CD14-positive monocyte (primary cell): ENCODE measurements around the gene B3GNT4. TPM values are rescaled to one million over a fixed set of nuclear protein-coding genes. Genes with fewer than 3 reads are reported as not detected.
A peak's percentile ranks its signal among the peaks of the same experiment; 100 is the strongest.

Source experiments
- DNase-seq, 3 donors: peaks; one replicate each; pipeline ENCODE4 v3.0.0-alpha.2; 2011 to 2022
- H2AFZ ChIP-seq: 2 replicates; pipeline ENCODE4 v1.6.0; 2012; ENCODE audit warnings: mild to moderate bottlenecking, low read depth, low read length, inconsistent platforms; ENCODE audit not compliant: insufficient read depth, poor library complexity, severe bottlenecking
- H3K27ac ChIP-seq, 2 donors: 1 replicate in 1 of 2; 2 replicates in 1 of 2; pipeline ENCODE4 v1.5.1; 2012 to 2013; ENCODE audit warnings: low read length in 2 of 2, control low read depth in 1 of 2, inconsistent platforms in 1 of 2, low read depth in 1 of 2, mild to moderate bottlenecking in 1 of 2
- H3K27me3 ChIP-seq, 2 donors: one replicate each; pipeline versions ENCODE4 v1.6.0 to v1.6.1; 2011 to 2013; ENCODE audit warnings: low read length in 2 of 2; ENCODE audit not compliant: control insufficient read depth in 2 of 2, insufficient read depth in 2 of 2
- H3K36me3 ChIP-seq, 2 donors: replicated peaks in 1 of 2; 1 replicate in 1 of 2; 2 replicates in 1 of 2; pipeline versions ENCODE4 v1.5.1 to v1.6.1; 2012 to 2013; ENCODE audit warnings: low read length in 2 of 2, control low read depth in 1 of 2, inconsistent platforms in 1 of 2, mild to moderate bottlenecking in 1 of 2; ENCODE audit not compliant: insufficient read depth in 2 of 2, control insufficient read depth in 1 of 2
- H3K4me1 ChIP-seq, 2 donors: 1 replicate in 1 of 2; 2 replicates in 1 of 2; pipeline versions ENCODE4 v1.5.1 to v1.6.1; 2012 to 2013; ENCODE audit warnings: low read length in 2 of 2, control low read depth in 1 of 2, inconsistent platforms in 1 of 2, mild to moderate bottlenecking in 1 of 2, moderate library complexity in 1 of 2; ENCODE audit not compliant: insufficient read depth in 2 of 2, control insufficient read depth in 1 of 2
- H3K4me2 ChIP-seq: replicated peaks from 2 replicates; pipeline ENCODE3; 2012; ENCODE audit warnings: low read length, moderate library complexity, mild to moderate bottlenecking; ENCODE audit not compliant: poor library complexity, severe bottlenecking; ENCODE audit errors: extremely low read depth
- H3K4me3 ChIP-seq, 3 experiments: fragments of 200-600 bp in 1 of 3; sonication (generic) in 1 of 3; replicated peaks in 1 of 3; 1 replicate in 2 of 3; 2 replicates in 1 of 3; pipeline ENCODE4 v1.5.1; 2011 to 2013; ENCODE audit warnings: low read length in 3 of 3, mild to moderate bottlenecking in 3 of 3, control low read depth in 2 of 3, low read depth in 2 of 3, inconsistent platforms in 1 of 3, moderate library complexity in 1 of 3
- H3K79me2 ChIP-seq: 2 replicates; pipeline ENCODE4 v1.6.0; 2012; ENCODE audit warnings: mild to moderate bottlenecking, control low read depth, inconsistent platforms, low read length, moderate library complexity; ENCODE audit not compliant: insufficient read depth
- H3K9ac ChIP-seq: 2 replicates; pipeline ENCODE4 v1.6.0; 2017; ENCODE audit warnings: low read length, mild to moderate bottlenecking; ENCODE audit not compliant: insufficient read depth, poor library complexity, severe bottlenecking
- H3K9me3 ChIP-seq, 2 donors: replicated peaks in 1 of 2; 1 replicate in 1 of 2; 2 replicates in 1 of 2; pipeline versions ENCODE4 v1.5.1 to v1.6.1; 2012 to 2013; ENCODE audit warnings: low read length in 2 of 2, control low read depth in 1 of 2; ENCODE audit not compliant: control insufficient read depth in 1 of 2, insufficient read depth in 1 of 2
- H4K20me1 ChIP-seq: 2 replicates; pipeline ENCODE4 v1.6.0; 2012; ENCODE audit warnings: mild to moderate bottlenecking, low read length, control low read depth, moderate library complexity; ENCODE audit not compliant: insufficient read depth
- H3K27ac Mint-ChIP-seq, 7 donors: one replicate each; pipeline ENCODE4 v1.8.0; 2020; ENCODE audit warnings: mild to moderate bottlenecking in 7 of 7, mixed read lengths in 7 of 7, moderate library complexity in 6 of 7, inconsistent platforms in 2 of 7
- H3K27me3 Mint-ChIP-seq, 3 donors: one replicate each; pipeline ENCODE4 v1.8.0; 2021 to 2022; ENCODE audit warnings: low read depth in 3 of 3, mild to moderate bottlenecking in 3 of 3, mixed read lengths in 3 of 3, moderate library complexity in 3 of 3, inconsistent platforms in 1 of 3
- H3K36me3 Mint-ChIP-seq, 2 donors: one replicate each; pipeline ENCODE4 v1.8.0; 2020; ENCODE audit warnings: mixed read lengths in 2 of 2, inconsistent platforms in 1 of 2, mild to moderate bottlenecking in 1 of 2
- H3K4me1 Mint-ChIP-seq: one replicate; pipeline ENCODE4 v1.8.0; 2020; ENCODE audit warnings: mild to moderate bottlenecking, mixed read lengths
- H3K4me3 Mint-ChIP-seq, 2 donors: one replicate each; pipeline ENCODE4 v1.8.0; 2020; ENCODE audit warnings: mild to moderate bottlenecking in 2 of 2, mixed read lengths in 2 of 2, moderate library complexity in 1 of 2
- H3K9me3 Mint-ChIP-seq, 7 donors: one replicate each; pipeline ENCODE4 v1.8.0; 2020 to 2022; ENCODE audit warnings: mixed read lengths in 7 of 7, mild to moderate bottlenecking in 6 of 7, moderate library complexity in 6 of 7, inconsistent platforms in 2 of 7
- CTCF ChIP-seq: fragments of 200-600 bp; IDR thresholded peaks from one replicate; pipeline ENCODE4 v1.8.0; 2022; ENCODE audit warnings: antibody characterized with exemption, mild to moderate bottlenecking
- WGBS: methylation state at CpG from one replicate; pipeline ENCODE4 v1.1.5; 2013; ENCODE audit warnings: missing lambda C conversion rate; ENCODE audit not compliant: insufficient coverage; 5-methylcytosine and 5-hydroxymethylcytosine counted together
- intact Hi-C, 2 donors: fragments of 100-400 bp; cut with micrococcal nuclease; formaldehyde crosslinking; loops; one replicate each; pipeline versions ENCODE4 v1.15.0 to v1.15.1; 2023
- polyA plus RNA-seq, 3 donors: library from polyadenylated mRNA; depleted of rRNA in 1 of 3; unstranded in 2 of 3; stranded (reverse) in 1 of 3; fragments of 300-500 nt in 2 of 3; fragments of >200 nt in 1 of 3; fragmentation: Illumina TruSeq in 2 of 3; gene quantifications; 1 replicate in 2 of 3; 2 replicates in 1 of 3; pipeline ENCODE4 v1.2.3, GENCODE V29; 2012 to 2021

The B3GNT4 gene
- polyA plus RNA-seq, 3 donors, result not detected

GRCh38 chr12:122206111-122206881 is 2.8 kb downstream of the B3GNT4 start:
- intact Hi-C loops, result no loop called here
- no peak overlapping the region for H3K4me2 ChIP-seq
- no peak overlapping the region for H3K4me3 ChIP-seq
- H3K27ac ChIP-seq, result no peak overlapping the region
- Mint-ChIP-seq H3K27ac (no peak overlapping the region), H3K27me3 (peaks cover 35 to 48% (median 44%) of the 10 kb centered on the region in 3 donors), H3K4me1 (peaks cover 18% of the 10 kb centered on the region), H3K9me3 (peaks cover 0 to 18% (median 8%) of the 10 kb centered on the region in 7 donors), H3K4me3 (peak overlapping the region in 1 of 2 donors; percentile 83), H3K36me3 (peaks cover 34 to 46% of the 10 kb centered on the region in 2 donors)
- H3K36me3 ChIP-seq, result peaks cover 38 to 46% of the 10 kb centered on the region in 2 donors
- peaks cover 12 to 26% of the 10 kb centered on the region in 2 donors for H3K4me1 ChIP-seq
- H3K9me3 ChIP-seq, result peaks cover 0 to 19% of the 10 kb centered on the region in 2 donors
- no peak overlapping the region for H2AFZ ChIP-seq
- TF ChIP-seq CTCF, result no peak
- H4K20me1 ChIP-seq, result peaks cover 12% of the 10 kb centered on the region
- no peak for DNase-seq
- H3K79me2 ChIP-seq, result no peaks in the 10 kb centered on the region
- WGBS, result 79% methylated on average over 24 of the region's 27 CpGs
- peaks cover 23 to 46% of the 10 kb centered on the region in 2 donors for H3K27me3 ChIP-seq
- no peak overlapping the region for H3K9ac ChIP-seq

GRCh38 chr12:122206976-122207375 is 3.5 kb downstream of the B3GNT4 start:
- Mint-ChIP-seq H3K27ac (no peak overlapping the region), H3K27me3 (peaks cover 28 to 41% (median 37%) of the 10 kb centered on the region in 3 donors), H3K4me1 (peaks cover 18% of the 10 kb centered on the region), H3K9me3 (peaks cover 0 to 18% (median 8%) of the 10 kb centered on the region in 7 donors), H3K36me3 (peaks cover 40 to 52% of the 10 kb centered on the region in 2 donors), H3K4me3 (no peak overlapping the region)
- Histone ChIP-seq H3K9me3 (peaks cover 0 to 19% of the 10 kb centered on the region in 2 donors), H3K79me2 (no peaks in the 10 kb centered on the region), H3K27me3 (peaks cover 23 to 39% of the 10 kb centered on the region in 2 donors), H3K27ac (no peak overlapping the region), H3K36me3 (peaks cover 43 to 53% of the 10 kb centered on the region in 2 donors), H3K4me3 (no peak overlapping the region), H4K20me1 (peaks cover 12% of the 10 kb centered on the region), H3K4me2 (no peak overlapping the region), H2AFZ (no peak overlapping the region), H3K9ac (no peak overlapping the region), H3K4me1 (peaks cover 12 to 26% of the 10 kb centered on the region in 2 donors)
- no peak for TF ChIP-seq CTCF
- DNase-seq, result no peak
- intact Hi-C loops, result no loop called here
- WGBS, result 96% methylated on average over 6 of the region's 8 CpGs
